Endothelial cell (in vitro differentiated cells): Measurements from ENCODE around the gene PCSK5. TPM values are rescaled to one million over a fixed set of nuclear protein-coding genes. Genes with fewer than 3 reads are reported as not detected.

Source experiments
- DNase-seq: peaks from one replicate; pipeline ENCODE4 v3.0.0; 2021; ENCODE audit warnings: low spot score
- H3K27ac Mint-ChIP-seq: one replicate; pipeline ENCODE4 v1.8.0; 2021; ENCODE audit warnings: mixed read lengths, inconsistent platforms; ENCODE audit not compliant: unreplicated experiment
- H3K27me3 Mint-ChIP-seq: one replicate; pipeline ENCODE4 v1.8.0; 2021; ENCODE audit warnings: mild to moderate bottlenecking, moderate library complexity, mixed read lengths, inconsistent platforms; ENCODE audit not compliant: unreplicated experiment
- H3K36me3 Mint-ChIP-seq: one replicate; pipeline ENCODE4 v1.8.0; 2021; ENCODE audit warnings: mild to moderate bottlenecking, low read depth, mixed read lengths, inconsistent platforms; ENCODE audit not compliant: unreplicated experiment
- H3K4me1 Mint-ChIP-seq: one replicate; pipeline ENCODE4 v1.8.0; 2021; ENCODE audit warnings: mild to moderate bottlenecking, mixed read lengths, inconsistent platforms; ENCODE audit not compliant: unreplicated experiment
- H3K4me3 Mint-ChIP-seq: one replicate; pipeline ENCODE4 v1.8.0; 2021; ENCODE audit warnings: mild to moderate bottlenecking, mixed read lengths, inconsistent platforms; ENCODE audit not compliant: unreplicated experiment
- H3K9me3 Mint-ChIP-seq: one replicate; pipeline ENCODE4 v1.8.0; 2021; ENCODE audit warnings: mixed read lengths, inconsistent platforms; ENCODE audit not compliant: unreplicated experiment
- total RNA-seq: library from RNA; stranded (reverse); fragmentation: NEBNext Ultra II Directional; extraction: Animal tissue kit (Norgen Biotek cat#: 25700); gene quantifications from one replicate; pipeline ENCODE4 v1.2.1, GENCODE V29; 2021; ENCODE audit not compliant: unreplicated experiment
- TF ChIP-seq, protein P1 (sequence below): fragments of 200-600 bp; sonication (generic); IDR thresholded peaks from one replicate; pipeline ENCODE4 v1.5.0; 2021; ENCODE audit warnings: antibody characterized with exemption; ENCODE audit not compliant: unreplicated experiment

The PCSK5 gene
- total RNA-seq, 1 donor from 2014 or later, result 3.1 TPM

GRCh38 chr9:75992482-75993206 lies 102.2 kb downstream of the PCSK5 start:
- Mint-ChIP-seq H3K36me3 (no peaks in the 10 kb centered on the region), H3K27ac (no peak overlapping the region), H3K4me1 (no peaks in the 10 kb centered on the region), H3K9me3 (no peaks in the 10 kb centered on the region), H3K4me3 (no peak overlapping the region), H3K27me3 (peaks cover 5% of the 10 kb centered on the region)
- no peak for DNase-seq
- TF ChIP-seq, protein P1, sequence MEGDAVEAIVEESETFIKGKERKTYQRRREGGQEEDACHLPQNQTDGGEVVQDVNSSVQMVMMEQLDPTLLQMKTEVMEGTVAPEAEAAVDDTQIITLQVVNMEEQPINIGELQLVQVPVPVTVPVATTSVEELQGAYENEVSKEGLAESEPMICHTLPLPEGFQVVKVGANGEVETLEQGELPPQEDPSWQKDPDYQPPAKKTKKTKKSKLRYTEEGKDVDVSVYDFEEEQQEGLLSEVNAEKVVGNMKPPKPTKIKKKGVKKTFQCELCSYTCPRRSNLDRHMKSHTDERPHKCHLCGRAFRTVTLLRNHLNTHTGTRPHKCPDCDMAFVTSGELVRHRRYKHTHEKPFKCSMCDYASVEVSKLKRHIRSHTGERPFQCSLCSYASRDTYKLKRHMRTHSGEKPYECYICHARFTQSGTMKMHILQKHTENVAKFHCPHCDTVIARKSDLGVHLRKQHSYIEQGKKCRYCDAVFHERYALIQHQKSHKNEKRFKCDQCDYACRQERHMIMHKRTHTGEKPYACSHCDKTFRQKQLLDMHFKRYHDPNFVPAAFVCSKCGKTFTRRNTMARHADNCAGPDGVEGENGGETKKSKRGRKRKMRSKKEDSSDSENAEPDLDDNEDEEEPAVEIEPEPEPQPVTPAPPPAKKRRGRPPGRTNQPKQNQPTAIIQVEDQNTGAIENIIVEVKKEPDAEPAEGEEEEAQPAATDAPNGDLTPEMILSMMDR, result no peak

- TF ChIP-seq, protein P1, result no peak
- Mint-ChIP-seq H3K4me3 (no peak overlapping the region), H3K27ac (no peak overlapping the region), H3K4me1 (no peaks in the 10 kb centered on the region), H3K9me3 (no peaks in the 10 kb centered on the region), H3K27me3 (peaks cover 5% of the 10 kb centered on the region), H3K36me3 (no peaks in the 10 kb centered on the region)
- no peak for DNase-seq
Observed at GRCh38 chr9:75993434-75993833, 103.0 kb downstream of the PCSK5 start.

GRCh38 chr9:75995066-75995465 lies 104.6 kb downstream of the PCSK5 start:
- Mint-ChIP-seq H3K9me3 (no peaks in the 10 kb centered on the region), H3K4me1 (no peaks in the 10 kb centered on the region), H3K4me3 (no peak overlapping the region), H3K36me3 (no peaks in the 10 kb centered on the region), H3K27ac (no peak overlapping the region), H3K27me3 (peaks cover 5% of the 10 kb centered on the region)
- TF ChIP-seq, protein P1, result no peak
- no peak for DNase-seq

DNA sequence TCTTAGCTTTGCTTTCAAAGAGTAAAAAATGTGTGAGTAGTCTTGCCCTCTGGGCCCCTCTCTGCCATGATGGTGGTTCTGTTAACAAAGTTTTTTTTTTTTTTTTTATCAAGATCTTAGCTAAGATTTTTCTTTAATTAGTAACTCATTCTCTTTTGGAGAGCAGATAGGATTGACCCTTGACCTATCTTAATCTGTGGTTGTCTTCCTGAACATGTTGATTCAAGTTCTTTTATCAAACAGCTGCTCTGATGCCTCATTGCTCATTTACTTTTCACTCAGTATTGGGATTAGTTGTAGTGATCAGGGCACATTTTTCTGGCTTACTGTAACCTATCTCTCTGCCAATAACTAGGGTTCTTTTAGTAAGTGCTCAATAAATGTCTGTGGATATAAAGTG lies 106.3 kb downstream of the PCSK5 start:
- H3K4me3 Mint-ChIP-seq, result no peak overlapping the region
- TF ChIP-seq, protein P1, result no peak
- no peaks in the 10 kb centered on the region for H3K9me3 Mint-ChIP-seq
- no peaks in the 10 kb centered on the region for H3K36me3 Mint-ChIP-seq
- DNase-seq, result no peak
- no peaks in the 10 kb centered on the region for H3K27me3 Mint-ChIP-seq
- H3K4me1 Mint-ChIP-seq, result no peaks in the 10 kb centered on the region
- H3K27ac Mint-ChIP-seq, result no peak overlapping the region

DNA sequence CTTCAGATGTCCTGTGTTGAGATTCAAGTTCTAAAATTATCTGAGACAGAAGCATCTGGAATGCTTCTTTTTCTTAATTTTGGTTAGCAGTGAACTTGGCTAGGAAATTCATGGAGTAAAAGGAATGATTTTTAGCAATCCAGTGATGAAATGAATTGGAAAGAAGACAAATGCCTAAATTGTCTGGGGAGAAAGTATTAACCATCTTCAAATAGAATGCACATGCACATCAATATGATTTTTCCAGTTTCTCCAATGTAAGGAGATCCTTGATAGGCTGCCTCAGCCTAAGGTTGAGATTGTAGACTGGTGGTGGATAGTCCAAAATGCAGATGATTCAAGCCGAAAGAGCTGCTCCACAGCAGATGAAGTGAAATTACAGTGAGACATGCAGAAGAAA lies 106.7 kb downstream of the PCSK5 start:
- Mint-ChIP-seq H3K36me3 (no peaks in the 10 kb centered on the region), H3K9me3 (no peaks in the 10 kb centered on the region), H3K27me3 (no peaks in the 10 kb centered on the region), H3K27ac (no peak overlapping the region), H3K4me3 (no peak overlapping the region), H3K4me1 (no peaks in the 10 kb centered on the region)
- no peak for DNase-seq
- TF ChIP-seq, protein P1, result no peak
